NCI-H2227 treated with DMSO at 0.1 percent for 48 hours (cell line): ENCODE data around the gene GPC6.

Source experiments
- DNase-seq: peaks from one replicate; lab custom pipeline; 2025; lab: John Stamatoyannopoulos, UW

Gene GPC6

GRCh38 chr13:94413598-94413944 is 1187.0 kb downstream of the GPC6 start:
- DNase-seq, result no peak

GRCh38 chr13:94414141-94414540 is 1187.5 kb downstream of the GPC6 start:
- no peak for DNase-seq

- peak; percentile 94 for DNase-seq
These were observed 1188.1 kb downstream of the GPC6 start for GRCh38 chr13:94414708-94415107.

- peak; percentile 49 for DNase-seq
These were observed 1189.1 kb downstream of the GPC6 start for GRCh38 chr13:94415500-94416237.

- peak; percentile 53 for DNase-seq
These were observed 1190.0 kb downstream of the GPC6 start for GRCh38 chr13:94416454-94417080.

GRCh38 chr13:94417294-94417693 is 1190.7 kb downstream of the GPC6 start:
- no peak for DNase-seq

GRCh38 chr13:94419304-94419924 is 1192.8 kb downstream of the GPC6 start:
- no peak for DNase-seq

- DNase-seq, result no peak
These were observed 1193.3 kb downstream of the GPC6 start for GRCh38 chr13:94419925-94420305.

- DNase-seq, result no peak
These were observed 1200.8 kb downstream of the GPC6 start for GRCh38 chr13:94427313-94427953.

- no peak for DNase-seq
These were observed 1205.0 kb downstream of the GPC6 start for GRCh38 chr13:94431574-94431973.

- DNase-seq, result no peak
These were observed 1205.4 kb downstream of the GPC6 start for GRCh38 chr13:94431987-94432386.

- DNase-seq, result peak; percentile 89
These were observed 1206.7 kb downstream of the GPC6 start for GRCh38 chr13:94433055-94433961.

GRCh38 chr13:94435604-94436226 is 1209.1 kb downstream of the GPC6 start:
- peak; percentile 30 for DNase-seq

GRCh38 chr13:94444826-94445225 is 1218.2 kb downstream of the GPC6 start:
- no peak for DNase-seq

- no peak for DNase-seq
These were observed 1227.7 kb downstream of the GPC6 start for GRCh38 chr13:94454334-94454733.

GRCh38 chr13:94454906-94455305 is 1228.3 kb downstream of the GPC6 start:
- DNase-seq, result no peak

GRCh38 chr13:94455414-94455813 is 1228.8 kb downstream of the GPC6 start:
- DNase-seq, result no peak
